ENCODE data around the gene VTI1A.

Gene VTI1A

DNA sequence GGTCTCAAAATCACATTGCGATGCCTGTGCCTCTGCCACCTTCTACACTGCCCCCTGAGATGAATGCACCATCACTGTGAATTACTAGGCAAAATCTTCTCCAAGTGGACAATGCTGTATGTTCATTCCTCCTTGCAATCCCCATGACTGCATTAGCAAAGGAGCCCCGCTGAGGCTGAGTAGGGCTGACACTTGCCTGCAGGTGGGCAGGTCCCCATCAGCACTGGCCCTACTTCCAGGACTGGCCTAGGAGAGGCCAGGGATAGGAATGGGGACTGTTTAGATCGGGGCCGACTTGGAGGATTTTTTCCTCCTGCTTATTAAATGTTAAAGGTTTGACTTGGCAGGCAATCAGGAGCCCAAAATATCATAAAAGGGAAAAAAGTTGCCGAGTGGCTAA lies 376.0 kb downstream of the VTI1A start:
- H3K9me3 ChIP-seq (ENCODE audit: control insufficient read depth, low read length), result no peaks in the 10 kb centered on the region
- H3K27ac ChIP-seq (ENCODE audit: insufficient read depth, low read length, poor library complexity, severe bottlenecking), result no peak overlapping the region
- no peaks in the 10 kb centered on the region for H3K27me3 ChIP-seq (replicated peaks; ENCODE audit: control insufficient read depth, insufficient read depth, low read length, poor library complexity, severe bottlenecking)

GRCh38 chr10:112823604-112824003 lies 376.6 kb downstream of the VTI1A start:
- Histone ChIP-seq H3K27me3 (replicated peaks; ENCODE audit: control insufficient read depth, insufficient read depth, low read length, poor library complexity, severe bottlenecking) (no peaks in the 10 kb centered on the region), H3K9me3 (ENCODE audit: control insufficient read depth, low read length) (no peaks in the 10 kb centered on the region), H3K27ac (ENCODE audit: insufficient read depth, low read length, poor library complexity, severe bottlenecking) (no peak overlapping the region), H3K4me1 (ENCODE audit: control insufficient read depth, insufficient read depth, low read length, poor library complexity, severe bottlenecking) (no peaks in the 10 kb centered on the region), H3K36me3 (ENCODE audit: control insufficient read depth, insufficient read depth, low read length) (no peaks in the 10 kb centered on the region), H3K4me3 (ENCODE audit: insufficient read depth, low read depth, low read length, poor library complexity, severe bottlenecking) (no peak overlapping the region)
- DNase-seq, result no peak

More for the DNA sequence above, 376.0 kb downstream of the VTI1A start:
- Histone ChIP-seq H3K4me1 (ENCODE audit: control insufficient read depth, insufficient read depth, low read length, poor library complexity, severe bottlenecking) (no peaks in the 10 kb centered on the region), H3K4me3 (ENCODE audit: insufficient read depth, low read depth, low read length, poor library complexity, severe bottlenecking) (no peak overlapping the region), H3K36me3 (ENCODE audit: control insufficient read depth, insufficient read depth, low read length) (no peaks in the 10 kb centered on the region)
- DNase-seq, result no peak

- H3K27me3 ChIP-seq (replicated peaks; ENCODE audit: control insufficient read depth, insufficient read depth, low read length, poor library complexity, severe bottlenecking), result no peaks in the 10 kb centered on the region
- no peak overlapping the region for H3K27ac ChIP-seq (ENCODE audit: insufficient read depth, low read length, poor library complexity, severe bottlenecking)
- H3K4me1 ChIP-seq (ENCODE audit: control insufficient read depth, insufficient read depth, low read length, poor library complexity, severe bottlenecking), result no peaks in the 10 kb centered on the region
- H3K9me3 ChIP-seq (ENCODE audit: control insufficient read depth, low read length), result no peaks in the 10 kb centered on the region
- DNase-seq, result no peak
- no peak overlapping the region for H3K4me3 ChIP-seq (ENCODE audit: insufficient read depth, low read depth, low read length, poor library complexity, severe bottlenecking)
- no peaks in the 10 kb centered on the region for H3K36me3 ChIP-seq (ENCODE audit: control insufficient read depth, insufficient read depth, low read length)
Measured at GRCh38 chr10:112826018-112826697, 379.1 kb downstream of the VTI1A start.

GRCh38 chr10:112827086-112827485 lies 380.1 kb downstream of the VTI1A start:
- Histone ChIP-seq H3K9me3 (ENCODE audit: control insufficient read depth, low read length) (no peaks in the 10 kb centered on the region), H3K4me3 (ENCODE audit: insufficient read depth, low read depth, low read length, poor library complexity, severe bottlenecking) (no peak overlapping the region), H3K4me1 (ENCODE audit: control insufficient read depth, insufficient read depth, low read length, poor library complexity, severe bottlenecking) (no peaks in the 10 kb centered on the region), H3K36me3 (ENCODE audit: control insufficient read depth, insufficient read depth, low read length) (no peaks in the 10 kb centered on the region), H3K27me3 (replicated peaks; ENCODE audit: control insufficient read depth, insufficient read depth, low read length, poor library complexity, severe bottlenecking) (no peaks in the 10 kb centered on the region), H3K27ac (ENCODE audit: insufficient read depth, low read length, poor library complexity, severe bottlenecking) (no peak overlapping the region)
- DNase-seq, result no peak

- Histone ChIP-seq H3K9me3 (ENCODE audit: control insufficient read depth, low read length) (no peaks in the 10 kb centered on the region), H3K36me3 (ENCODE audit: control insufficient read depth, insufficient read depth, low read length) (no peaks in the 10 kb centered on the region), H3K4me1 (ENCODE audit: control insufficient read depth, insufficient read depth, low read length, poor library complexity, severe bottlenecking) (no peaks in the 10 kb centered on the region), H3K27ac (ENCODE audit: insufficient read depth, low read length, poor library complexity, severe bottlenecking) (no peak overlapping the region), H3K27me3 (replicated peaks; ENCODE audit: control insufficient read depth, insufficient read depth, low read length, poor library complexity, severe bottlenecking) (no peaks in the 10 kb centered on the region), H3K4me3 (ENCODE audit: insufficient read depth, low read depth, low read length, poor library complexity, severe bottlenecking) (no peak overlapping the region)
- DNase-seq, result no peak
Measured at GRCh38 chr10:112827951-112828350, 380.9 kb downstream of the VTI1A start.

GRCh38 chr10:112831859-112832258 lies 384.8 kb downstream of the VTI1A start:
- Histone ChIP-seq H3K27me3 (replicated peaks; ENCODE audit: control insufficient read depth, insufficient read depth, low read length, poor library complexity, severe bottlenecking) (no peaks in the 10 kb centered on the region), H3K4me1 (ENCODE audit: control insufficient read depth, insufficient read depth, low read length, poor library complexity, severe bottlenecking) (no peaks in the 10 kb centered on the region), H3K9me3 (ENCODE audit: control insufficient read depth, low read length) (no peaks in the 10 kb centered on the region), H3K27ac (ENCODE audit: insufficient read depth, low read length, poor library complexity, severe bottlenecking) (no peak overlapping the region), H3K4me3 (ENCODE audit: insufficient read depth, low read depth, low read length, poor library complexity, severe bottlenecking) (no peak overlapping the region), H3K36me3 (ENCODE audit: control insufficient read depth, insufficient read depth, low read length) (no peaks in the 10 kb centered on the region)
- DNase-seq, result no peak

DNA sequence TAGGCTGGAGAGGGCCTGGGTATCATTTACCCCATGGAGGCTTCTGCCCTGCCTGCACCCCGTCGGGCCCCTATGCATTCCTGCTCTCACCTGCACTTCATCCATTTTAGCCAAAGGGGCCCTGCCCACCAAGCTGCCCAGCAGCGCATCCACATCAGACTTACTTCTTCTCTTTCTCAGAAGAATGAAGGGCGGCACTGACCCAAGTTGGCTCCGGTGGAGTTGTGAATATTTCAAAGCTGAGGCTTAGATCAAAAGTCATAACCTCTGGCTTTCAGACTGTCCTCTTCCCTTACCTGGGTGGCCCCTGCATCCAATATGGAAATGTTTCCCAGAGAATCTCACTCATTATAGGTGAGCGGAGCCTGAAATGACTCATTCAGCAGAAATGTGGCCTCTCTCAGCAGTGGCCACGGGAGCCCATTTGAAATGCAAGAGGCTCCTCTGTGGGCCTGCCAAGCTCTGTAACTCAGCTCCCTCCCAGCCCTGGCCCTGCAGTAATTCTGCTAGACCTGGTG lies 385.4 kb downstream of the VTI1A start:
- no peaks in the 10 kb centered on the region for H3K27me3 ChIP-seq (replicated peaks; ENCODE audit: control insufficient read depth, insufficient read depth, low read length, poor library complexity, severe bottlenecking)
- no peak overlapping the region for H3K27ac ChIP-seq (ENCODE audit: insufficient read depth, low read length, poor library complexity, severe bottlenecking)
- H3K4me1 ChIP-seq (ENCODE audit: control insufficient read depth, insufficient read depth, low read length, poor library complexity, severe bottlenecking), result no peaks in the 10 kb centered on the region
- H3K9me3 ChIP-seq (ENCODE audit: control insufficient read depth, low read length), result no peaks in the 10 kb centered on the region
- no peaks in the 10 kb centered on the region for H3K36me3 ChIP-seq (ENCODE audit: control insufficient read depth, insufficient read depth, low read length)
- no peak for DNase-seq
- no peak overlapping the region for H3K4me3 ChIP-seq (ENCODE audit: insufficient read depth, low read depth, low read length, poor library complexity, severe bottlenecking)

GRCh38 chr10:112832959-112833358 lies 385.9 kb downstream of the VTI1A start:
- no peak for DNase-seq
- Histone ChIP-seq H3K27me3 (replicated peaks; ENCODE audit: control insufficient read depth, insufficient read depth, low read length, poor library complexity, severe bottlenecking) (no peaks in the 10 kb centered on the region), H3K27ac (ENCODE audit: insufficient read depth, low read length, poor library complexity, severe bottlenecking) (no peak overlapping the region), H3K4me1 (ENCODE audit: control insufficient read depth, insufficient read depth, low read length, poor library complexity, severe bottlenecking) (no peaks in the 10 kb centered on the region), H3K9me3 (ENCODE audit: control insufficient read depth, low read length) (no peaks in the 10 kb centered on the region), H3K36me3 (ENCODE audit: control insufficient read depth, insufficient read depth, low read length) (no peaks in the 10 kb centered on the region), H3K4me3 (ENCODE audit: insufficient read depth, low read depth, low read length, poor library complexity, severe bottlenecking) (no peak overlapping the region)

DNA sequence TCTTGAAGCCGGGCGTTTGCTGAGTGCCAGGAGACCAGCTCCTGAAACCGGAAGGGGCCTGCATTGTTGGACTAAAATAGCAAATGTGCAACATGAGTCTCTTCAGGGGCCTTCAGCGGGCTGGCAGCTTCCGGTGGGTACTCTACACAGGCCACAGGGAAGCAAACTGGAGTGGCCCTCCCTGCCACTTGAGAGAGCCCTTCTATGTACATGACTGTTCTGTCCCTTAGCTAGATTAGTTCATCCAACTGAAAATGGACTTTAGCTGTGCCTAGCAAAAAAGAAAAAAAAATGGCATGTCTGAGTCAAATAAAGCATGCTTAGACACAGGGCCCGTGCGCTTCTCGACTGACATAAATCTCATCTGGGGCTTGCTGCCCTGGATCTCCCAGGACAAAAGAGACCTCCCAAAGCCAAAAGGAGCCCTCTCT lies 387.8 kb downstream of the VTI1A start:
- no peaks in the 10 kb centered on the region for H3K27me3 ChIP-seq (replicated peaks; ENCODE audit: control insufficient read depth, insufficient read depth, low read length, poor library complexity, severe bottlenecking)
- no peak for DNase-seq
- H3K4me1 ChIP-seq (ENCODE audit: control insufficient read depth, insufficient read depth, low read length, poor library complexity, severe bottlenecking), result no peaks in the 10 kb centered on the region
- no peaks in the 10 kb centered on the region for H3K36me3 ChIP-seq (ENCODE audit: control insufficient read depth, insufficient read depth, low read length)
- H3K27ac ChIP-seq (ENCODE audit: insufficient read depth, low read length, poor library complexity, severe bottlenecking), result no peak overlapping the region
- H3K9me3 ChIP-seq (ENCODE audit: control insufficient read depth, low read length), result no peaks in the 10 kb centered on the region
- no peak overlapping the region for H3K4me3 ChIP-seq (ENCODE audit: insufficient read depth, low read depth, low read length, poor library complexity, severe bottlenecking)

GRCh38 chr10:112835217-112835715 lies 388.3 kb downstream of the VTI1A start:
- Histone ChIP-seq H3K27ac (ENCODE audit: insufficient read depth, low read length, poor library complexity, severe bottlenecking) (no peak overlapping the region), H3K4me3 (ENCODE audit: insufficient read depth, low read depth, low read length, poor library complexity, severe bottlenecking) (no peak overlapping the region), H3K27me3 (replicated peaks; ENCODE audit: control insufficient read depth, insufficient read depth, low read length, poor library complexity, severe bottlenecking) (no peaks in the 10 kb centered on the region), H3K9me3 (ENCODE audit: control insufficient read depth, low read length) (no peaks in the 10 kb centered on the region), H3K4me1 (ENCODE audit: control insufficient read depth, insufficient read depth, low read length, poor library complexity, severe bottlenecking) (no peaks in the 10 kb centered on the region), H3K36me3 (ENCODE audit: control insufficient read depth, insufficient read depth, low read length) (no peaks in the 10 kb centered on the region)
- no peak for DNase-seq

Data from effector memory CD4-positive, alpha-beta T cell (primary cell).